ENCODE measurements around the gene CYB5A.
"Not testable (repeated sequence)": the region's sequence is repeated elsewhere in the genome, so short reads cannot be mapped to it uniquely, and the experiment has no call there.

The CYB5A gene

DNA sequence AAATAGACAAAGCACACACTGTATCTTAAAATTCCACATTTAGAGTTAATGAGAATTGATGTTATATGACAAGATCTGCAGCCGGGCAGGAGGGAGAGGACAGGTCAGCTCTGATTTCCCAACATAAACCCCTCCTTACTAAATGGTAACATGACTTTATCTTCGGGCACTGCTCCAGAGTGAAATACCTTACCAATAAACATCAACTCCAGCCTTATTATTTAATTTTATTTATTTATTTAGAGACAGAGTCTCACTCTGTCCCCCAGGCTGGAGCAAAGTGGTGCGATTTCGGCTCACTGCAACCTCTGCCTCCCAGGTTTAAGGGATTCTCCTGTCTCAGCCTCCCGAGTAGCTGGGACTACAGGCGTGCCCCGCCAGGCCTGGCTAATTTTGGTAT, 1.7 kb downstream of the CYB5A start:
- in situ Hi-C loops (cut with HindIII; ENCODE audit: low sequenced_read_pairs) = no loop called here
- no peak overlapping the region for H3K4me3 ChIP-seq (ENCODE audit: low read depth, low read length)
- no peak for DNase-seq (ENCODE audit: low read depth)
- TF ChIP-seq, protein P1, sequence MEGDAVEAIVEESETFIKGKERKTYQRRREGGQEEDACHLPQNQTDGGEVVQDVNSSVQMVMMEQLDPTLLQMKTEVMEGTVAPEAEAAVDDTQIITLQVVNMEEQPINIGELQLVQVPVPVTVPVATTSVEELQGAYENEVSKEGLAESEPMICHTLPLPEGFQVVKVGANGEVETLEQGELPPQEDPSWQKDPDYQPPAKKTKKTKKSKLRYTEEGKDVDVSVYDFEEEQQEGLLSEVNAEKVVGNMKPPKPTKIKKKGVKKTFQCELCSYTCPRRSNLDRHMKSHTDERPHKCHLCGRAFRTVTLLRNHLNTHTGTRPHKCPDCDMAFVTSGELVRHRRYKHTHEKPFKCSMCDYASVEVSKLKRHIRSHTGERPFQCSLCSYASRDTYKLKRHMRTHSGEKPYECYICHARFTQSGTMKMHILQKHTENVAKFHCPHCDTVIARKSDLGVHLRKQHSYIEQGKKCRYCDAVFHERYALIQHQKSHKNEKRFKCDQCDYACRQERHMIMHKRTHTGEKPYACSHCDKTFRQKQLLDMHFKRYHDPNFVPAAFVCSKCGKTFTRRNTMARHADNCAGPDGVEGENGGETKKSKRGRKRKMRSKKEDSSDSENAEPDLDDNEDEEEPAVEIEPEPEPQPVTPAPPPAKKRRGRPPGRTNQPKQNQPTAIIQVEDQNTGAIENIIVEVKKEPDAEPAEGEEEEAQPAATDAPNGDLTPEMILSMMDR (IDR thresholded peaks at IDR 0.05; ENCODE audit: low read depth, low read length, missing control alignments) = no peak

DNA sequence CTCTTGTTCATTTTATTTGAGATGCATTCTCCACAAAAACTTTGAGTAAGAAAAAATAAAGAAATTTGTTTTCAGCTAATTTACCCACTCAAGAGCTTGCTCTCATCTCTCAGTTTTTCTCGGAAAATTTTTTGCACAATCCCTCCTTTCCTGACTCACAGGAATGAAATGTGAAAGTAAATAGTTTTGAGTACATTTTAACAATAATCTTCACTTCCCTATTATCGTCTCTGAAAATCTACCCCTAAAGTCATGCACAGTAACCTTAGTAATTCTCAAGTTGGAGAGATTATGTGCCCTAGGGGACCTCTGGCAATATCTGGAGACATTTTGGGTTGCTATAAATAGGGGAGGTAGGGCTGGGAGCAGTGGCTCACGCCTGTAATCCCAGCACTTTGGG, 2.6 kb downstream of the CYB5A start:
- DNase-seq (ENCODE audit: low read depth) = no peak
- TF ChIP-seq, protein P1 (IDR thresholded peaks at IDR 0.05; ENCODE audit: low read depth, low read length, missing control alignments) = no peak
- in situ Hi-C loops (cut with HindIII; ENCODE audit: low sequenced_read_pairs) = no loop called here
- no peak overlapping the region for H3K4me3 ChIP-seq (ENCODE audit: low read depth, low read length)

DNA sequence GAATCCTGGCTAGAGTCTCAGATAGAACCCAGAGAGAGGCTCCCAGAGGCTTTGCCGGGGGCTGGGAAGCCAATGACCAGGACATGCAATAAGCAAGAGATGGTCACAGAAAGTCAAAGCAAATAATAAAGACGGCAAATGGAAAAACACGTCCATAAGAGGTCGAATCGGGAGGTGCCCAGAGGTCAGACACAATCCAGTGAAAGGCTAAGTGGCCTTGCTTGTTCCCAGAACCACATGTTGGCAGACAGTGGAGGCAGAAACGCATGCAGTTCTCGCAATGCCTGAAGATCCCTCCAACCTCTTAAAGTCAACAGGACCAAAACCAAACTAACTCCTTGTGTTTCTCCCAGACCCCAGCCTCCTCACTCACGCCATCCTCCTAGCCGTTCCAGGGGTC, 3.0 kb downstream of the CYB5A start:
- in situ Hi-C loops (cut with HindIII; ENCODE audit: low sequenced_read_pairs) = no loop called here
- TF ChIP-seq, protein P1 (IDR thresholded peaks at IDR 0.05; ENCODE audit: low read depth, low read length, missing control alignments) = no peak
- DNase-seq (ENCODE audit: low read depth) = no peak
- no peak overlapping the region for H3K4me3 ChIP-seq (ENCODE audit: low read depth, low read length)

DNA sequence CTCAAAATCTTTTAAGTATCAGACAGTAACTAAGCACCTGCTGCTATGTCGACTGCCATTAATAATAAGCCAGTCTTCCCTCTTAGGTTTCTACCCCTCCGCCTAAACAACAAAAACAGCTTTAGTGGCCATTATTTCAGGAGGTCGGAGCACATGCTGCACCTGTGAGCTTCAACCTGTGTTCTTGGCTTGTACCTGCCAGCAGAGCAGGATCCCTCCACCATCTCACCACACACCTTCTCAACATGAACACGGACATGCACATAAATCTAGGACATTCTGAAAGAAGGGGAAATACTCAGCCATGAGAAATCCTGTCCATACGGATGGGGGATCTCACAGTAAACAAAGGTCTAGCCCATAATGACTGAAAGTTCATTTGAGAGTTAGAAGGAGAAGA, 3.7 kb downstream of the CYB5A start:
- TF ChIP-seq, protein P1 (IDR thresholded peaks at IDR 0.05; ENCODE audit: low read depth, low read length, missing control alignments) = no peak
- H3K4me3 ChIP-seq (ENCODE audit: low read depth, low read length) = no peak overlapping the region
- in situ Hi-C loops (cut with HindIII; ENCODE audit: low sequenced_read_pairs) = no loop called here
- DNase-seq (ENCODE audit: low read depth) = no peak

DNA sequence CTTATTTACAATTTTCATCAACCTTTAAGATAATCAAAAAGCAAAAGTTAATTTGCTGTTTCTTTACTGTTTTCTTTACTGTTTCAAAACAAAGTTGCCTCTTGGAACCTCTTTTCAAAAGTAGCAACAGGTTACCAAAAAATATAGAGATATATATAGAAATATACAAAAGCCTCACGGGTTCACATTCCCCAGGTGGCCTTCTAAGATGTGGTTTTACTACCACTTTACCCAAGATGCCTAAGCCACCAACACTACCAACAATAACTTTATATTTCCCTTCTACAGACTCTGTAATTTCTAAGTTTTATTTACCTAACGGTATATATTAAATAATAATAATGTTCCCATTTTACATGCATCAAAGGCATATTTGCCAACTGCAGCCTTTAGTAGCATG, 4.9 kb downstream of the CYB5A start:
- in situ Hi-C loops (cut with HindIII; ENCODE audit: low sequenced_read_pairs) = no loop called here
- TF ChIP-seq, protein P1 (IDR thresholded peaks at IDR 0.05; ENCODE audit: low read depth, low read length, missing control alignments) = no peak
- no peak for DNase-seq (ENCODE audit: low read depth)
- no peak overlapping the region for H3K4me3 ChIP-seq (ENCODE audit: low read depth, low read length)

DNA sequence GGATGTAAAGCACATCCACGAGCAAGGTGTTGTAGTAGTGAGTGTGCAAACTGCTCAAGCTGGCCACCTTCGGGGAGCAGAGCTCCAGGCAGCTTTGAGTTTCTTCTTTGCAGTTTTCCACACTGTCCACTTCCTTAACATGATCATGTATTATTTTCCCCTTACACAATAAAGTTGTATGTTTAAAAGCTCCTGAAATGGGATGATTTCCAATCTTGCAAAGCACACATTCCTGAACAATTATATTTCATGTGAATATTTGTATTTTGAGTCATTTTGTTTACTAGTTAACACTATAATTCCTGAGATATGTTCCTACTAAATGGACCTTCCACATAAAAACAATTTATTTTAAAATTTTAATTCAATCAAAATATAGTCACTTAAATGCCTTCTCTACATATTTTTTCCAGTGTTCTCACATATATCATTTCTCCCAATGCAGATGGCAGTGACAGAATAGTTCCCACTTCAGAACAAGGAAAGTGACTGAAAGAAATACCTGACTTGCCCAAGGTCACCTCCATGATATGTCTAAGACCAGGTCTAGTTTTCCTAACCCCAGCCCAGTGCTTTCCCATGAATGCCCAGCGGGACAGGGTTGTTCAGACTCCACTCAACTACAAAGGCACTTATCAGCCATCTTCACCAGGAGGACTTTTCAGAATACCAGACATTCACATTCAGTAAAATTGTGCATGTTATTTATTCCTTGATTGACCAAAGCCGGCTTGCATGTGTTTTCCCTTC, 5.5 kb downstream of the CYB5A start:
- no peak overlapping the region for H3K4me3 ChIP-seq (ENCODE audit: low read depth, low read length)
- DNase-seq (ENCODE audit: low read depth) = no peak
- TF ChIP-seq, protein P1 (IDR thresholded peaks at IDR 0.05; ENCODE audit: low read depth, low read length, missing control alignments) = no peak
- in situ Hi-C loops (cut with HindIII; ENCODE audit: low sequenced_read_pairs) = no loop called here

DNA sequence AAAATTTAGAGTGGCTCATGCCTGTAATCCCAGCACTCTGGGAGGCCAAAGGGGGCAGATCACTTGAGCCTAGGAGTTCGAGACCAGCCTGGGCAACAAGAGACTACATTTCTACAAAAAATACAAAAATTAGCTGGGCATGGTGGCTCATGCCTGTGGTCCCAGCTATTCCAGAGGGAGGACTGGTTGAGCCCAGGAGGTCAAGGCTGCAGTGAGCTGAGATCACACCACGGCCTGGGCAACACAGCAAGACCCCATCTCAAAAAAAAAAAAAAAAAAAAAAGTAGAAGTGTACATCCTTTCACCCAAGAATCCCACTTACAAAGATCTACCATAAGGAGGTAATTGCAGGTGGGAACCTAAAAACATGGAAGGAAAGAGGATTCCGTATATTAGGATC, 6.2 kb downstream of the CYB5A start:
- H3K4me3 ChIP-seq (ENCODE audit: low read depth, low read length); in situ Hi-C loops (cut with HindIII; ENCODE audit: low sequenced_read_pairs); DNase-seq (ENCODE audit: low read depth): not testable (repeated sequence)

All from astrocyte of the cerebellum (primary cell).